ENCODE data around the gene FKRP. TPM values are rescaled to one million over a fixed set of nuclear protein-coding genes. Genes with fewer than 3 reads are reported as not detected.

FKRP gene
- total RNA-seq, 1 donor from 2014 or later, result 20.6 TPM

- intact Hi-C loops (cut with micrococcal nuclease), result no loop called here
These were observed 15.7 kb upstream of the FKRP start for GRCh38 chr19:46730187-46730586.

GRCh38 chr19:46730595-46730994, 15.3 kb upstream of the FKRP start:
- intact Hi-C loops (cut with micrococcal nuclease), result no loop called here

- intact Hi-C loops (cut with micrococcal nuclease), result no loop called here
These were observed 14.8 kb upstream of the FKRP start for GRCh38 chr19:46731007-46731501.

- intact Hi-C loops (cut with micrococcal nuclease), result no loop called here
These were observed 14.3 kb upstream of the FKRP start for GRCh38 chr19:46731584-46731983.

- intact Hi-C loops (cut with micrococcal nuclease), result no loop called here
These were observed 13.5 kb upstream of the FKRP start for GRCh38 chr19:46732172-46732938.

GRCh38 chr19:46732966-46733689, 12.7 kb upstream of the FKRP start:
- intact Hi-C loops (cut with micrococcal nuclease), result no loop called here

GRCh38 chr19:46733690-46734292, 12.1 kb upstream of the FKRP start:
- intact Hi-C loops (cut with micrococcal nuclease), result no loop called here

GRCh38 chr19:46736531-46737297, 9.1 kb upstream of the FKRP start:
- intact Hi-C loops (cut with micrococcal nuclease), result no loop called here

- intact Hi-C loops (cut with micrococcal nuclease), result no loop called here
These were observed 8.6 kb upstream of the FKRP start for GRCh38 chr19:46737298-46737654.

GRCh38 chr19:46737761-46738171, 8.1 kb upstream of the FKRP start:
- intact Hi-C loops (cut with micrococcal nuclease), result no loop called here

GRCh38 chr19:46739290-46739771, 6.5 kb upstream of the FKRP start:
- intact Hi-C loops (cut with micrococcal nuclease), result no loop called here

GRCh38 chr19:46741447-46741846, 4.4 kb upstream of the FKRP start:
- intact Hi-C loops (cut with micrococcal nuclease), result no loop called here

GRCh38 chr19:46742926-46743480, 2.9 kb upstream of the FKRP start:
- intact Hi-C loops (cut with micrococcal nuclease), result no loop called here

- intact Hi-C loops (cut with micrococcal nuclease), result no loop called here
These were observed 1.7 kb upstream of the FKRP start for GRCh38 chr19:46744005-46744691.

- intact Hi-C loops (cut with micrococcal nuclease), result loop anchor here (5.0 kb wide), 2 partner anchors 33 to 218 kb away; no protein-coding TSS in a partner anchor
These were observed 827 bp upstream of the FKRP start for GRCh38 chr19:46745030-46745429.

GRCh38 chr19:46746281-46747057, 612 bp downstream of the FKRP start, which contains the start of gene STRN4:
TSS of gene STRN4 (minus strand) at chr19:46746450. CDS start at chr19:46746430, 20 bp downstream.
- intact Hi-C loops (cut with micrococcal nuclease), result loop anchor here (5.0 kb wide), 2 partner anchors 34 to 219 kb away; no protein-coding TSS in a partner anchor

- intact Hi-C loops (cut with micrococcal nuclease), result loop anchor here (5.0 kb wide), 2 partner anchors 36 to 221 kb away; no protein-coding TSS in a partner anchor
These were observed 2.7 kb downstream of the FKRP start for GRCh38 chr19:46748325-46749109.

- intact Hi-C loops (cut with micrococcal nuclease), result no loop called here
These were observed 7.7 kb downstream of the FKRP start for GRCh38 chr19:46753420-46754155.

Data from T-helper 2 cell treated with Interferon-gamma antibody and Interleukin-4, amounts not matched to agents 100 ng/mL and 5 ng/mL, for 36 hours (primary cell).